GM12878 (cell line): ENCODE measurements around the gene CEACAM6. TPM values are rescaled to one million over a fixed set of nuclear protein-coding genes. Genes with fewer than 3 reads are reported as not detected.

Experiments used
- ATAC-seq: fragments of 200-7000 bp; cut with Tn5 transposase; 3 replicates; pipeline ENCODE4 v1.9.1; 2020; ENCODE audit warnings: mild to moderate bottlenecking, moderate library complexity
- BruUV-seq: library from RNA; stranded (reverse); fragments of 400-500 nt; replicated peaks from 2 replicates; lab custom pipeline; 2021; lab: Mats Ljungman, UMichigan
- CTCF ChIA-PET: fragments of 300-600 bp; sonication (Branson Sonifier 250); formaldehyde crosslinking; extraction: SDS; loops from one replicate; lab custom pipeline; 2021; ENCODE audit warnings: inconsistent platforms; lab: Yijun Ruan, JAX
- POLR2A ChIA-PET: fragments of 350-600 bp; formaldehyde crosslinking; extraction: SDS; loops from one replicate; lab custom pipeline; 2021; ENCODE audit warnings: inconsistent platforms; lab: Charles Lee
- RAD21 ChIA-PET: fragments of 300-600 bp; sonication (Branson Sonifier 250); formaldehyde crosslinking; loops from one replicate; lab custom pipeline; 2023; ENCODE audit warnings: antibody characterized with exemption; ENCODE audit not compliant: unreplicated experiment; lab: Charles Lee
- SMC1A ChIA-PET: fragments of 300-600 bp; sonication (Branson Sonifier 250); formaldehyde crosslinking; loops from one replicate; lab custom pipeline; 2023; ENCODE audit not compliant: unreplicated experiment, uncharacterized antibody; lab: Charles Lee
- DNase-seq: peaks from one replicate; pipeline ENCODE4 v3.0.0-alpha.2; 2011; ENCODE audit warnings: low read depth, low spot score
- FAIRE-seq: peaks from 3 replicates; lab custom pipeline; 2011; peaks lifted over from hg19 to GRCh38; lab: Jason Lieb, UNC
- H2AFZ ChIP-seq: 2 replicates; pipeline ENCODE4 v1.6.0; 2011; ENCODE audit warnings: low read depth, low read length, control low read depth; ENCODE audit not compliant: control insufficient read depth
- H3K27ac ChIP-seq: 2 replicates; pipeline ENCODE4 v1.5.1; 2011; ENCODE audit warnings: control low read depth; ENCODE audit not compliant: control insufficient read depth, insufficient read depth
- H3K27me3 ChIP-seq, 2 experiments: replicated peaks in 1 of 2; 2 replicates each; pipeline versions ENCODE4 v1.6.0 to v1.6.1; 2011; ENCODE audit warnings: low read length in 1 of 2; ENCODE audit not compliant: control insufficient read depth in 2 of 2, insufficient read depth in 2 of 2
- H3K36me3 ChIP-seq, 2 experiments: 2 replicates each; pipeline ENCODE4 v1.5.1; 2011; ENCODE audit warnings: low read length in 1 of 2; ENCODE audit not compliant: control insufficient read depth in 2 of 2, insufficient read depth in 2 of 2
- H3K4me1 ChIP-seq: 2 replicates; pipeline ENCODE4 v1.6.1; 2011; ENCODE audit warnings: mild to moderate bottlenecking, low read length, moderate library complexity, mixed read lengths; ENCODE audit not compliant: control insufficient read depth, insufficient read depth
- H3K4me2 ChIP-seq: 2 replicates; pipeline ENCODE4 v1.6.0; 2011; ENCODE audit warnings: control low read depth; ENCODE audit not compliant: control insufficient read depth, insufficient read depth
- H3K4me3 ChIP-seq: fragments of 200-600 bp; sonication (generic); 2 replicates; pipeline ENCODE4 v1.5.1; 2016
- H3K79me2 ChIP-seq: 2 replicates; pipeline ENCODE4 v1.6.0; 2011; ENCODE audit warnings: low read length; ENCODE audit not compliant: control insufficient read depth, insufficient read depth
- H3K9ac ChIP-seq: 2 replicates; pipeline ENCODE4 v1.8.0; 2011; ENCODE audit warnings: low read length, control low read depth, mixed read lengths; ENCODE audit not compliant: control insufficient read depth, insufficient read depth
- H3K9me3 ChIP-seq: replicated peaks from 3 replicates; pipeline ENCODE4 v1.5.1; 2011; ENCODE audit warnings: mild to moderate bottlenecking, low read length; ENCODE audit not compliant: control insufficient read depth, insufficient read depth
- H4K20me1 ChIP-seq: 2 replicates; pipeline ENCODE4 v1.6.0; 2011; ENCODE audit not compliant: control insufficient read depth, insufficient read depth
- ASH2L ChIP-seq: fragments of 300-600, 200-600 bp; sonication (generic); IDR thresholded peaks from 2 replicates; pipeline ENCODE4 v1.6.1; 2017; ENCODE audit warnings: low read depth, mild to moderate bottlenecking, borderline replicate concordance
- BMI1 ChIP-seq: fragments of 450-650 bp; IDR thresholded peaks from 2 replicates; pipeline ENCODE4 v1.6.1; 2016; ENCODE audit warnings: mild to moderate bottlenecking, moderate library complexity, borderline replicate concordance
- ESRRA ChIP-seq: IDR thresholded peaks from 2 replicates; pipeline ENCODE4 v1.6.1; 2012; ENCODE audit warnings: mild to moderate bottlenecking, low read length, improper control_type of control experiment
- IKZF2 ChIP-seq, 2 experiments: fragments of 450-650 bp; IDR thresholded peaks; 2 replicates each; pipeline ENCODE4 v1.6.1; 2017; ENCODE audit warnings: mild to moderate bottlenecking in 2 of 2, moderate library complexity in 2 of 2
- LARP7 ChIP-seq: fragments of 450-650 bp; IDR thresholded peaks from 2 replicates; pipeline ENCODE4 v1.6.1; 2017; ENCODE audit warnings: mild to moderate bottlenecking
- MTA3 ChIP-seq: IDR thresholded peaks from 2 replicates; pipeline ENCODE4 v1.6.1; 2012; ENCODE audit warnings: low read length, inconsistent platforms, borderline replicate concordance
- MYC ChIP-seq: IDR thresholded peaks from 2 replicates; pipeline ENCODE4 v1.6.1; 2011; ENCODE audit warnings: mild to moderate bottlenecking, low read length, moderate library complexity, inconsistent platforms; ENCODE audit not compliant: insufficient read depth, insufficient replicate concordance, insufficient read length, severe bottlenecking
- NBN ChIP-seq: fragments of 450-650 bp; IDR thresholded peaks from 2 replicates; pipeline ENCODE4 v1.6.1; 2016
- NRF1 ChIP-seq: conservative IDR thresholded peaks from 2 replicates; pipeline ENCODE4 v1.6.1; 2011; ENCODE audit warnings: mild to moderate bottlenecking, low read depth, low read length, improper control_type of control experiment
- POLR2A ChIP-seq: IDR thresholded peaks from 2 replicates; pipeline ENCODE4 v1.6.1; 2011; ENCODE audit warnings: low read depth, mild to moderate bottlenecking, low read length
- POLR2AphosphoS2 ChIP-seq: IDR thresholded peaks from 2 replicates; pipeline ENCODE4 v1.6.1; 2011; ENCODE audit warnings: low read depth, mild to moderate bottlenecking, low read length, improper control_type of control experiment, moderate library complexity
- SIN3A ChIP-seq: IDR thresholded peaks from 2 replicates; pipeline ENCODE4 v1.6.1; 2012; ENCODE audit warnings: low read depth, low read length, improper control_type of control experiment
- SKIL ChIP-seq: fragments of 450-650 bp; IDR thresholded peaks from 2 replicates; pipeline ENCODE4 v1.6.1; 2017; ENCODE audit warnings: mild to moderate bottlenecking, low read depth, inconsistent platforms; ENCODE audit not compliant: poor library complexity, severe bottlenecking
- SP1 ChIP-seq: IDR thresholded peaks from one replicate; pipeline ENCODE4 v1.6.1; 2011; ENCODE audit warnings: low read depth, low read length
- SPI1 ChIP-seq: IDR thresholded peaks from 2 replicates; pipeline ENCODE4 v1.6.1; 2011; ENCODE audit warnings: low read depth, mild to moderate bottlenecking, low read length, moderate library complexity, borderline replicate concordance; ENCODE audit not compliant: insufficient read depth
- STAT1 ChIP-seq: fragments of 450-650 bp; conservative IDR thresholded peaks from 2 replicates; pipeline ENCODE4 v1.6.1; 2014; ENCODE audit warnings: antibody characterized with exemption, mild to moderate bottlenecking
- STAT3 ChIP-seq: IDR thresholded peaks from 2 replicates; pipeline ENCODE4 v1.6.1; 2011; ENCODE audit warnings: low read depth, low read length, improper control_type of control experiment
- YY1 ChIP-seq: IDR thresholded peaks from 2 replicates; pipeline ENCODE4 v1.6.1; 2011; ENCODE audit warnings: low read depth, mild to moderate bottlenecking, low read length
- WGBS: methylation state at CpG from one replicate; pipeline ENCODE4 v1.1.6; 2016; ENCODE audit warnings: low lambda C conversion rate; ENCODE audit not compliant: insufficient replicate concordance, insufficient coverage; ENCODE audit errors: missing lambda C conversion rate; 5-methylcytosine and 5-hydroxymethylcytosine counted together
- in situ Hi-C: fragments of 300-500 bp; cut with MboI; formaldehyde crosslinking; loops from 9 replicates; pipeline ENCODE4 v1.14.3; 2018; ENCODE audit warnings: mixed read lengths
- intact Hi-C: fragments of 100-400 bp; cut with micrococcal nuclease; formaldehyde crosslinking; loops from one replicate; pipeline ENCODE4 v1.14.2; 2022; ENCODE audit not compliant: unreplicated experiment
- polyA plus RNA-seq, 11 experiments: library from polyadenylated mRNA; depleted of rRNA in 4 of 11; unstranded in 6 of 11; stranded (reverse) in 5 of 11; fragments of >200 nt; fragmentation: Nextera tagmentation in 4 of 11; fragmentation: Illumina TruSeq in 1 of 11; extraction: Ambion mirVana in 4 of 11; extraction: Trizol in 1 of 11; gene quantifications; 1 replicate in 1 of 11; 2 replicates in 10 of 11; pipeline versions ENCODE4 v1.2.1 to v1.2.3, GENCODE V29; 2011 to 2016; ENCODE audit warnings: inconsistent platforms in 2 of 11, missing spikeins in 2 of 11, low read depth in 1 of 11
- total RNA-seq, 4 experiments: library from RNA; depleted of rRNA in 3 of 4; stranded (reverse); fragments of >200 nt in 3 of 4; fragmentation: Illumina TruSeq in 1 of 4; extraction: Trizol in 1 of 4; gene quantifications; 2 replicates each; pipeline versions ENCODE4 v1.2.1 to v1.2.3, GENCODE V29; 2013 to 2021

CEACAM6 gene
- total and polyA plus RNA-seq, 10 of the 15 experiments (the other 5 are each of a cell fraction or from before 2014, with no cell fraction given) = 0.26 TPM; not detected in 9

GRCh38 chr19:41801792-41802211, 46.5 kb downstream of the CEACAM6 start:
- H3K27ac ChIP-seq = no peak overlapping the region
- in situ Hi-C loops (no loop called here), intact Hi-C loops (no loop called here)
- TF ChIP-seq SPI1 (peak; percentile 12; the same call in 1 of the 2 replicates), LARP7 (no peak), YY1 (0 out of 2 replicates have a peak, but pooled peaks have one; percentile 21)
- ATAC-seq = no peak
- ChIA-PET RAD21 (interaction anchor here (1.6 kb wide), 1 partner anchor 9 kb away, joined by 4 read pairs; no protein-coding TSS in a partner anchor), POLR2A (no interaction called here), CTCF (interaction anchor here (0.6 to 1.9 kb wide), 3 partner anchors 9 to 49 kb away, joined by 3 to 9 read pairs (median 4); no protein-coding TSS in a partner anchor), SMC1A (no interaction called here)
- H3K27me3 ChIP-seq = no peaks in the 10 kb centered on the region
- no peak overlapping the region for H2AFZ ChIP-seq
- BruUV-seq = no TSS peak
- H3K9me3 ChIP-seq = no peaks in the 10 kb centered on the region
- no peak for DNase-seq
- no peaks in the 10 kb centered on the region; the same call in 1 of the 2 replicates for H3K4me1 ChIP-seq
- FAIRE-seq = no peak
- H3K79me2 ChIP-seq = no peaks in the 10 kb centered on the region
- no peaks in the 10 kb centered on the region for H4K20me1 ChIP-seq
- H3K4me2 ChIP-seq = no peak overlapping the region
- no peak overlapping the region for H3K4me3 ChIP-seq
- H3K36me3 ChIP-seq = no peaks in the 10 kb centered on the region
- 0% methylated on average over 2 of the region's 2 CpGs for WGBS
- H3K9ac ChIP-seq = no peak overlapping the region

- no peaks in the 10 kb centered on the region; the same call in 1 of the 2 replicates for H3K4me1 ChIP-seq
- H3K79me2 ChIP-seq = no peaks in the 10 kb centered on the region
- H3K27me3 ChIP-seq = no peaks in the 10 kb centered on the region
- H3K4me2 ChIP-seq = no peak overlapping the region
- DNase-seq = no peak
- no TSS peak for BruUV-seq
- no peak overlapping the region for H3K27ac ChIP-seq
- in situ Hi-C loops = no loop called here
- H4K20me1 ChIP-seq = no peaks in the 10 kb centered on the region; the same call in 1 of the 2 replicates
- H3K36me3 ChIP-seq = no peaks in the 10 kb centered on the region
- H3K9ac ChIP-seq = no peak overlapping the region
- H2AFZ ChIP-seq = no peak overlapping the region
- no peaks in the 10 kb centered on the region for H3K9me3 ChIP-seq
- WGBS = 14% methylated on average over 2 of the region's 2 CpGs
- TF ChIP-seq STAT3 = no peak
- no peak for TF ChIP-seq MYC
- TF ChIP-seq ASH2L = no peak
- no peak for TF ChIP-seq MTA3
- TF ChIP-seq SP1 = no peak
- TF ChIP-seq IKZF2 (IDR thresholded peaks at IDR 0.05) = no peak
- TF ChIP-seq NBN = no peak
- TF ChIP-seq POLR2AphosphoS2 = no peak
- TF ChIP-seq STAT1 = no peak
- no peak for TF ChIP-seq SIN3A
- TF ChIP-seq SKIL = no peak
- no peak for TF ChIP-seq POLR2A
- no peak for TF ChIP-seq YY1
- TF ChIP-seq ESRRA = no peak
- TF ChIP-seq BMI1 = no peak
- no peak for TF ChIP-seq NRF1
- TF ChIP-seq, all 136 proteins: peak for 0
- no peak overlapping the region for H3K4me3 ChIP-seq
- ChIA-PET CTCF (interaction anchor here (1.1 to 1.9 kb wide), 2 partner anchors 10 to 18 kb away, joined by 4 to 9 read pairs; no protein-coding TSS in a partner anchor), POLR2A (no interaction called here), SMC1A (interaction anchor here (1.0 to 1.3 kb wide), 2 partner anchors 24 to 50 kb away, joined by 3 read pairs; no protein-coding TSS in a partner anchor), RAD21 (interaction anchor here (1.6 kb wide), 1 partner anchor 10 kb away, joined by 4 read pairs; no protein-coding TSS in a partner anchor)
- intact Hi-C loops = no loop called here
- FAIRE-seq = no peak
- ATAC-seq = no peak
These were observed 47.4 kb downstream of the CEACAM6 start for GRCh38 chr19:41802770-41803169.
